GM21528 (cell line): ENCODE results near the gene C8G.

ENCODE experiments used
- ATAC-seq: cut with Tn5 transposase; IDR thresholded peaks from one replicate; pipeline ENCODE4 v1.9.1; 2021; ENCODE audit warnings: mild to moderate bottlenecking, moderate library complexity; ENCODE audit not compliant: unreplicated experiment, low FRiP score

Gene C8G

DNA sequence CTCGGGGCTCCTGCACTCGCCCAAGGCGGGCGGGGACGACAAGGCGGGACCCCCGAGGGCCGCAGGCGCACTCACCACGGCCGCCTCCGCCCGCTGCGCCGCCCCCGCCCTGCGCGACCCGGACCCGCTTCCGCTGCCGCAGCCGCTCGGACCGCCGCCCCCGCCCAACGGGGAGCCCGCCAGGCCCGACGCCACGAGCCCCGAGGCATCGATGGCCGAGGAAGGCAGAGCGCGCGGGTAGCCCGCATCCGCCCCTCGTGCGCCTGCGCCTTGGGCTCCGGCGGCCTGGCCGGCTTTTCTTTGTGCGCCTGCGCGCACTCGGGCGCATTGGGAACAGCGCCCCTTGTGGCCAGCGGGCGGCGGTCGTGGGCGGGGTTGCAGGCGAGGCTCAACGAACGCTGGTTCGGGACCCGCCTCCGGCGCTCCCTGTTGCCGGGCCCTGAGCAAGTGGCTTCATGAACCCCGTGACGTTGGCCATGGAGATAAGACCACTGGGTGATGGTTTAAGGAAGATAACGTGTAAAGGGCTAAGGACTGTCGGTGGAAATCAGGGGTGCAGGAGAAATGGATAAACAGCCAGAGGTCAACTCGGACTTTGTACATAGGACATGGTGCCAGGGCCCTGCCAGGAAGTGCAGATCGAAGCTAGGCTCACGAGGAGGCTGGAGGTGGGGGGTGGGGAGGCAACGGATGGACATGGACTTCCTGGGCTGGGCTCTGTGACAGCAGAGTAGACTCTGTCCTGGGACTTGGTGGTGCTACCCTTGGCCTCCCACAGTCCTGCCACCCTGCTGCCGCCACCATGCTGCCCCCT lies at the start of gene C8G, which contains the start of gene FBXW5:
Gene C8G (plus strand): TSS at position 725 of the 814 bp plus-strand sequence. CDS start 78 bp downstream, at position 803.
Gene FBXW5 (minus strand): TSS at position 220 of the 814 bp plus-strand sequence. CDS start 655 bp downstream, outside the sequence.
- ATAC-seq = peak; percentile 61

- no peak for ATAC-seq
These were observed 49.0 kb upstream of the C8G start for GRCh38 chr9:136896027-136896426.

- no peak for ATAC-seq
These were observed 46.5 kb upstream of the C8G start for GRCh38 chr9:136898483-136899100.

DNA sequence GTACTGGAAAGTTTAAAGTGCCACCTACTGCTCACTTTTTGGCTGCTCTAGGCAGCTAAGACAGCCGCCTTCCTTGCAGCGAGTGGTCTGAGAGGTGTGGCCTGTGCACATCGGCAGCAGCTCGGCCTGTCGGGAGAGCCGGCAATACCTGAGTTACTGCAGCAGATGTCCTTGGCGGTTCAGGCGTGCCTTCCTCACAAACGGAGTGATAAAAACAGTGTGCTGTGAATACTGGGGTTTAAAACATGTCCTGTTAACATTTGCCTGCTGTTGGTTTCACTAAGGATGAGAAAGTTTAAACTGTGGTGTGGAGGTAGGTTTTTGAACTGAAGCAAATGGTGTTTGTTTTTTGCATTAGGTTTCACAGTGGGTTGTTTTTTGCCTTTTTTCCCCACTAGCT lies 45.8 kb upstream of the C8G start:
- ATAC-seq = peak; percentile 41

- ATAC-seq = no peak
These were observed 44.5 kb upstream of the C8G start for GRCh38 chr9:136900556-136900955.

DNA sequence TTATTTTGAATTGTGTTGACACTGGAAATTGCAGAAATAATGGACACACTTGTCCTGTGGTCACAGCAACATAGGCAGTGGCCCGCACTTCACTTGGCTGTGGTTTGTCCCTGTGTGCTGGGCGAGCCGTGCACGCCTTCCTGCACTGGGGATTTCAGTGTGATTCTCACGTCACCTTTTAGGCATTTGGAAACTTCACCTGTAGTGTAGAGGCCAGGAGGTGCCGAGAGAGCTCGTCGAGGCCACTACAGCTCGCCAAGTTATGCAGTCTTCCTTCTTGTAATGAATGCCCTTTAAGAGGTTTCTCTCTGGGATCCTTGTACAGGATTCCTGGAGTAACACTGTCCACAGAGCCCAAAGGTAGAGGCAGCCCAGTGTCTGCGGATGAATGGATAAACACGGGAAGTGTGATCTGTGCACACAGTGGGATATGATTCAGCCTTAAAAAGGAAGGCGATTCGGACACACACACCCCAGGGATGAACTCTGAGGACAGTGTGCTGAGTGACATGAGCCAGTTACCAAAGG lies 44.0 kb upstream of the C8G start:
- ATAC-seq = no peak

GRCh38 chr9:136901516-136902258 lies 43.4 kb upstream of the C8G start:
- peak; percentile 51 for ATAC-seq

DNA sequence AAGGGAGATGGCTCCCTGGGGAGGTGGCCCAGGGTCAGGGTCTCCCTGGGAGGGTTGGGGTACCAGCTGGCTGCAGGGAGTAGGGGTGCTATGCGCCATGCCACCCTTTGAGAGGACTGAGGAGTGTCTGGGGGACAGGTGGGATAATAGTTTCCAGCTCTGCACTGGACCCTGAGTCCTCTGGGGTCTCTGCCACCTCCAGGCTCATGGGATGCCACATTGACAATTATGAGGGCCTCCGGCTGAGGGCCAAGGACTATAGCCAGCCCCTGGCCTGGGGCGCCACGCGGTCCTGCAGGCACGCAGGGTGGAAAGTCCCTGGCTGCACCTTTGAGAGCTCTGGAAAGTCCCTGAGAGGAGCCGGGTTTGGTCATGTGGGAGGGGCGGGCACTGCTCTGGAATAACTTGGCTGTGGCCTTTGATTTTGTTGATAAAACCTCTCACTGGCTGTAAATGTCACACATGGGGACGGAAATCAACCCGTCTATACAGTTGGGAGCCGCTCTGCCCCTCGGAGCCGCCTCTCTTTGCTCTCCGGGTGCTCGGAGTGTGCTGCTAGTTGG lies 42.7 kb upstream of the C8G start:
- peak; percentile 51 for ATAC-seq

GRCh38 chr9:136903041-136903554 lies 41.9 kb upstream of the C8G start:
- no peak for ATAC-seq

GRCh38 chr9:136906266-136906665 lies 38.8 kb upstream of the C8G start:
- no peak for ATAC-seq

DNA sequence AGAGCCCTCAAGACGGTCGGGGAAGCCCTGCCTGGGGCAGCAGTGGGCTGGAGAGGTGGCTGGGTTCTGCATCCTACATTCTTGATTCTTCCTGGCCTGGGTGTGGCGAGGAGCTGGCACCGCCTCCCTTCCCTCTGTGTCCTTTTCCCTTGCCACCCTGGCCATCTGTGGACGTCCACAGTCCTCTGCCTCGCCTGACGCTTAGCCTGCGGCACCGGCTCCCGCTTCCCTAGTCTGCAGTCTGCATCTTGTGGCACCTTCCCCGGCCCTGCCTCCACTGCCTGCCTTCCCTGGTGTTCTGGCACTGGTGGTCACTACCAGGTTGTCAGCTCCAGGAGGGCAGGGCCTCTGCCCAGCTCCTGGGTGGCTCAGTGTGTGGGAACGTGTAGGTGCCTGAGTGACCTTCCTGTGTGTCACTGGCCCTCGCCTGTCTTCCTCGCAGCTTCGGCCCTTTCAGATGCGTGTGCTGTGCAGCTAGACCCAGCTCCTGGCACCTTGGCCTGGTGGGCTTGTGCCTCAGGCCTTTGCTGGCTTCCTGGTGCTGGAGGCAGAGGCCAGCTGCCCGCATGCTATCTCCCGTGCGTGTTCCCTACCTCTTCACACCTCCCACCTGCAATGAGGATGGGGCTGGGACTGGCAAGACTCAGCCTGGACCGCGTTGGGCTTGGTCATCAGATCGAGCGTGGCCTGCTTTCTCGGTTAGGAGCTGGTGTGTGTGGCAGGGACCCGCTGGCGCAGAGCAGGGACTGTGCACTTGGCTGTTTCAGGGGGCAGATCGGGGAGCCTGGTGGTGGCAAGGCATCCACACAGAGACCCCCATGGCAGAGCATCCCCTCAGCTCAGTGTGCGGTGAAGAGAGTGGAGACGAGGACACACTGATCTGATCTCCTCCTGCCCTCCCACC lies 37.8 kb upstream of the C8G start:
- no peak for ATAC-seq

GRCh38 chr9:136910197-136910900 lies 34.7 kb upstream of the C8G start:
- ATAC-seq = no peak

GRCh38 chr9:136910901-136911245 lies 34.2 kb upstream of the C8G start:
- no peak for ATAC-seq

- ATAC-seq = no peak
These were observed 31.2 kb upstream of the C8G start for GRCh38 chr9:136913701-136914438.

DNA sequence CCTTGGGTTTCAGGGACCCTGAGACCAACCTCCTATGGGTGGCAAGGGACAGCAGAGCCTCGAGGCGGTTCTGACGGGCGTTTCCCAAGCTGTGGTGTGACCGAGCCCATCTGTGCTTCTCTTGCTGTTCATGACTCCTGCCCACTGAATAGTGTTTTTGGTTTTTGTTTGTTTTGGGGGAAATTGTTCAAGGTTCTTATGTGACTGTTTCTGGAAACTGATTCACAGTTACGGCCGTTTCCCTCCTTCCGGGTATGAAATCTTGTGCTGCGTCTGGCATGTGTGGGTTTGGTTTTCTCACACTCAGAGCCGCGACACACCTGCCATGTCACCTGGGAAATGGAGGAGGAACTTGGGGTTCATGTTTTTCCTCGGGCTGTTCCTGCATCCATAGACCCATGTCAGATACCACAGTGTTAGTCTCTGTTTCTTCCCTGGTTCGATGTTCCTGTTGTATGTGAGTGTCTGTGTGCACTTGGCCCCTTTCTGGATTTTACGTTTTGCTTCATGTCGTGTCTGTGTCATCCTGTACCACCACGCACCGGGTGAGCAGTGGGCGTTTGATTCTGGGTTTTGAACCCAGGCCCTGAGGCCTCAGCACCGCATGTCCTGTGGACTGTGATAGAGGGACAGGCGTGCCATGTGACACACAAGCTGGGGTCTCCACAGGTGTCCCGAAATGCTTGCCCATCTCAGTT lies 29.3 kb upstream of the C8G start:
- no peak for ATAC-seq

DNA sequence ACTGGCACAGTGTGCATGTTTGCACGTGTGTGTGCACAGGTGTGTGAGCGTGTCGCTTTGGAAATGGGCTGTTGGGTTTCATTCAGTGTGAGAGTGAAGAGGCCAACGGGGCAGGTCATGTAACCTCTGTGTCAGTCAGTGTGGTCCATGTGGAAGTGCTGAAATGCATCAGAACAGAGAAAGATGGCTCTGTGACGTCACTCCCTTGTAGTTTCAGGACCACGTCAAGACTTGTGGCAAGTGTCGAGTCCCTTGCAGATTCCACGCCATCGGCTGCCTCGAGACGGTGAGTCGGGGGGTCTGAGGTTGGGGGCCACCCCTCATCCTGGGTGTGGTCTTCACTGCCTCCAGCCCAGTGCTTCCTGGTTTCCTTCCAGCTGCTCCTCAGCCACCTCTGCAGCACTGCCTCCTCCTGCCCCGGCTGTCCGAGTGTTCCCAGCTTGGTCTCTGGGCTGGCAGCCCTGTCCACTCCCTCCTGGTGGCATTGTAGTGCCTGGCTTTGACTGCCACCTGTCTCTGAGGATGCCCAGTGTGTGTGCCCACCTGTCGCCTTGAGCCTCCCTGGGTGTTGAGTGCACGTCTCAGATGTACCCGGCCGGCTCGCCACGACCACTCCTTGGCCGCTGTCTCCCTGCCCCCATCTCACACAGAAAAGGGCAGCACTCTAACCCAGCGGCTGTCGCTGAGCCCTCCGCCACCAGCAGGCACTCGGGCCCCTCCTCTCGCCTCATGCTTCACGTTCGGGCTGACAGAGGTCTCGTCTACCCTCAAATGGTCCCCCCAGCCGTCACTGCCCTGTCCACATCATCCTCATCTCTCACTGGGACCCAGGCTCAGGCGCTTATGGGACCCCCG lies 28.5 kb upstream of the C8G start:
- no peak for ATAC-seq

DNA sequence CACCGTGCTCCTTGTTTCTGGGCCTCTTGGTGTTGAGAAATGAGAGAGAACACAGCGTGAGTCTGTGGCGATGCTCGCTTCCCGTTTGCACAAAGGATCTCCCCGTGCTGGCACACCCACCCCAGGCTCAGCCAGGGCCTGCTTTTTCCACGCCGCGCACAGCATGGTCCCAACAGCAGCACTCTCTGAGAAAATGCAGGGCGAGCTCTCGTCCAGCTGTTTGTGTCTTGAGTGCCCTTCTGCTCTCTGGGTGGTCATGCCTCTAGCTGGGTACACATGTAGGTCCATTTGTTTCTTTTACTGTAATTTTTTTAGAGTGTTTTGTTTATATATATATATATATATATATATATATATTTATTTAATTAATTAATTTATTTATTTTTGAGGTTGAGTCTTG lies 27.1 kb upstream of the C8G start:
- no peak for ATAC-seq
